Amniotic epithelial cell (primary cell): Measurements from ENCODE around the gene TMEM134.
"Not testable (repeated sequence)": the region's sequence is repeated elsewhere in the genome, so short reads cannot be mapped to it uniquely, and the experiment has no call there.

Experiments used
- DNase-seq: peaks from one replicate; pipeline ENCODE4 v3.0.0-alpha.2; 2010; ENCODE audit warnings: low read depth

TMEM134 gene, protein sequence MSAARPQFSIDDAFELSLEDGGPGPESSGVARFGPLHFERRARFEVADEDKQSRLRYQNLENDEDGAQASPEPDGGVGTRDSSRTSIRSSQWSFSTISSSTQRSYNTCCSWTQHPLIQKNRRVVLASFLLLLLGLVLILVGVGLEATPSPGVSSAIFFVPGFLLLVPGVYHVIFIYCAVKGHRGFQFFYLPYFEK

DNA sequence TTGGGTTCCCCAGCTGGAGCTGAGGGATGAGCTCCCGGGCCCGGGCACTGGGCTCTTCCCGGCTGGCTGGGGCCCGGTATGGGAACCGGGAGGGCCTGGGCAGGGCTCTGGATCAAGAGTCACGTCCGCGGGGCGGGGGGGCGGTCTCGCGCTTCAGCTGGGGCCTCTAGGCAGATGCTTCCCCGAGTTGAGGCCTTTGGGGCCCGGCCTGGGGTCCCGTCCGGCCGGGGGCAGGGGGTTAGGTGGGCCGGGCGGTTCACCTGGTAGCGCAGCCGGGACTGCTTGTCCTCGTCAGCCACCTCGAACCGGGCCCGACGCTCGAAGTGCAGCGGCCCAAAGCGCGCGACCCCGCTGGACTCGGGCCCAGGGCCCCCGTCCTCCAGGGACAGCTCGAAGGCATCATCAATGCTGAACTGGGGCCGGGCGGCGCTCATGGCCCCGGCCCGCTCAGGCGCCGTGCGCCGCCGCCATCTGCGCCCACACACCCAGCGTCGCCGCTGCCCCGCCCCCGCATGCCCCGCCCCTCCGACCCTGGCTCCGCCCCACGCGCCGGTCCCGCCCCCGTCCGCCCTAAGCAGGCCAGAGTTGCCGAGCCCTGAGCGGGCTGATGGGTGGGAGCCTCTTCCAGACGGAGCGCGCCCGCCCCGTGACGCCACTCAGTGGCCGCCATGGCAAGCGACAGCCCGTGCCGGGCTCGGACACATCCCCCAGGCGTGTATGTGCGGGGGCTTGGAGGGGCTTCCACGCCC, at the start of gene TMEM134:
TMEM134 (minus strand) TSS at position 493 of the 749 bp plus-strand sequence; CDS start at position 434, 59 bp downstream.
- peak; percentile 82 for DNase-seq

DNA sequence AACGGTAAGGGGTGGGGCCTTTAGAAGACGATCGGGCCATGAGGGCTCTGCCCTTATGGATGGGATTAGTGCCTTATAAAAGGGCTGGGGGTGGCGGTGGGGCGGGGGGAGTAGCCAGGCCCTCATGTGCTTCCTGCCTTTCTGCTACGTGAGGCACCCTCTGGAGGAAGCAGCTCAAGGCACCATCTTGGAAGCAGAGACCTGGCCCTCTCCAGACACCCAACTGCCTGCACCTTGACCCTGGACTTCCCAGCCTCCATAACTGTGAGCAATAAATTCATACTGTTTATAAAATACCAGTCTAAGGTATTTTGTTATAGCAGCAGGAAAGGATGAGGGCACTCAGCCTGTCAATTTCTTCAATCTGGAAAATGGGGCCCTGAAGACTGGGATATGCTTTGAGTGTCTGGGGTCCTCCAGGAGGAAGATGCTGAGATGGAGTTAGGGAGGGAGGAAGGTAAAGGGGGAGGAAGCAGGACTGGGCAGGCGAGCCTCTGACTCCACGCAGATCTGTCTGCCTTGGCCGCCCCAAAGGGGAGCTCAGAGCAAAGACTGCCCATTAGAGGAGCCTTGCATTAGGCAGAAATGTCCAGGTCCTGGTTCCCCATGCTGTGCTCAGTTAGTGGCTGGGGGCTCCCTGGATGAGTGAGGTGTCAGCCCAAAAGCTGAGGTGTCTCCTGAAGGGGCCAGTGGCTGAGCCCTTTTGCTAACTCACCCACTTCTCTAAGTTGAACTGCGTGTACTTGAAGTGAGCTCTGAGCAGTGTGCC, 48.9 kb upstream of the TMEM134 start:
- DNase-seq, result no peak

DNA sequence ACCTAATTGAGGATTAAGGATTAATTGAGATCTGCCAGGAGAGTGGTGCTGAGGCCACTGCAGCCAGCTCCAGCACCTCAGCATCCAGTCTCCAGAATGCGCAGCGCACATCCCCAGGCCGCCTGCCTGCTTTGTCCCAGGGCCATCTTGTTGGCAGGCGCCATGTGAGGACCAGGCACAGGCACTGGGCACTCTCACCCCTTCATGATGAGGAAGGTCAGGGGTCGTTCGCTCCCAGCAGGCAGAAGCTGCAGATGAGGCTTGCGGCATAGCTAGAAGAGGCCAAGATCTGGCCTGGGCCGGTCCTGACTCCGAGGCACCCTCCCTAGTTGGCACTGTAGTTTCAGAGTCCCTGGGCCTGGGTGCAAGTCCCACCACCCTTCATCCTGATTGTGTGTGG, 47.8 kb upstream of the TMEM134 start:
- DNase-seq, result no peak

DNA sequence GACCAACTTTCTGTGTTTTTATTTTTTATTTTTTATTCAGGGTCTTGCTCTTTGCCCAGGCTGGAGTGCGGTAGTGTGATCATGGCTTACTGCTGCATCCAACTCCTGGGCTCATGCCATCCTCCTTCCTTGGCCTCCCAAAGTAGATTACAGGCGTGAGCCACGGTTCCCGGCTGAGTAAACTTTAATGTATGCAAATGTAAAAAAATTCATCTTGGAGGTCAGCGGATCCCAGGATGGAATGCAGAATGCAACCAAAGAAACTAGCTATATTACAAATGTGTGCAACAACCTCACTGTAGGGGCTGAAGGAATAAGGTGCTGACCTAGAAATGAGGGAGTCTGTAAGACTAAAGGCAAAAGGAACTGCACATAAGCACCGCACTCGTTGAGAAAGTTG, 45.1 kb upstream of the TMEM134 start:
- DNase-seq, result peak; percentile 7

DNA sequence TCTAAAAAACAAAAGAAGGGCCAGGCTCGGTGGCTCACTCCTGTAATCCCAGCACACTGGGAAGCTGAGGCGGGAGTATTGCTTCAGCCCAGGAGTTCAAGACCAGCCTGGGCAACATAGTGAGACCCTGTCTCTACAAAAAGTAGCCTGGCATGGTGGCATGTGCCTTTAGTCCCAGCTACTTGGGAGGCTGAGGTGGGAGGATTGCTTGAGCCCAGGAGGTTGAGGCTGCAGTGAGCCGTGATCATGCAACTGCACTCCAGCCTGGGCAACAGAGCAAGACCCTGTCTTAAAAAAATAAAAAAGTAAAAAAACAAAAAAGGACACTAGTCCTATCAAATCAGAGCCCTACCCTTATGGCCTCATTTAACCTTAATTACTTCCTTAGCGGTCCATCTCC, 42.5 kb upstream of the TMEM134 start:
- not testable (repeated sequence) for DNase-seq

DNA sequence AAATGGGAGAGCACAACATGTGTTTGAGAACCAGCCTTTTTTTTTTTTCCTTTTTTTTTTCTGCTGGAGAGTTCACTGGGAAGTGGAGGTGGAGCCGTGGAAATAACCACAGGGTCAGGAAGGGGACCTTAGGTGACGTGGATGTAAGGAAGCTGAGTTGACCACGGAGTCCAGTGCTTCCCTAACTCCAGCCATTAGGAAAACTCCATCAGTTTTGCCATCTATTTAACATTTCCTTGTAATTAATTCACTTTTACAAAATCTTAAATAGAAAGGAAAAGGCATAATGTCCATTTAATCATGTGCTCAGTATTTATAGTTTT, 40.9 kb upstream of the TMEM134 start:
- DNase-seq, result no peak

DNA sequence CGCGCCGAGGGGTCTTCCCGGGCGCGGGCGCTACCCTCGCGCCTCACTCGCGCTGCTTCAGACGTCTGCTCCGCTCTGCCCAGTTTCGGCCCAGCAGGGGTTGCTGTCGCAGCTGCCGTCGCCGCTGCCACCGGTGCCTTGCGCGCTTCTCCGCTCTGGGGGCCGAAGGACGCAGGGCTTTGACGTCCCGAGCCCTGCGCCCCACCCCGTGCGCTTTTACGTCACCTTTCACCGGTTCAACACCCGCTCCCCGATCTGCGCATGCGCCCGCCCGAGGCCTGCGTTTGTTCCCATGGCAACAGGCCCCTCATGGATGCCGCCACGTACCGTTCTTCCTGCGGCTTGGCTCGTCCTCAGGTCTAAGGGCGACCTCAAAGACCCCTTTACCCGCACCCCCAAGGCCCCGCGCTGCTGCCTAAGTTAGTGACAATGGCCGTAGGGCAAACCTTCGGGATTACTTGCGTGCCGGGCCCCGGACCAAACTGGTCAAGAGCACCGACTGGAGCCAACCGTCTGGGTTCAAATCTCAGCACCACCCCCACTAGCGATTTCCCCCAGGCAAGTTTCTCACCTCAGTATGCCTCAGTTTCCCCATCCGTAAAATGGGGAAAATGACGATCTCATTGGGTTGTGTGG, 39.6 kb upstream of the TMEM134 start:
- DNase-seq, result peak; percentile 90

DNA sequence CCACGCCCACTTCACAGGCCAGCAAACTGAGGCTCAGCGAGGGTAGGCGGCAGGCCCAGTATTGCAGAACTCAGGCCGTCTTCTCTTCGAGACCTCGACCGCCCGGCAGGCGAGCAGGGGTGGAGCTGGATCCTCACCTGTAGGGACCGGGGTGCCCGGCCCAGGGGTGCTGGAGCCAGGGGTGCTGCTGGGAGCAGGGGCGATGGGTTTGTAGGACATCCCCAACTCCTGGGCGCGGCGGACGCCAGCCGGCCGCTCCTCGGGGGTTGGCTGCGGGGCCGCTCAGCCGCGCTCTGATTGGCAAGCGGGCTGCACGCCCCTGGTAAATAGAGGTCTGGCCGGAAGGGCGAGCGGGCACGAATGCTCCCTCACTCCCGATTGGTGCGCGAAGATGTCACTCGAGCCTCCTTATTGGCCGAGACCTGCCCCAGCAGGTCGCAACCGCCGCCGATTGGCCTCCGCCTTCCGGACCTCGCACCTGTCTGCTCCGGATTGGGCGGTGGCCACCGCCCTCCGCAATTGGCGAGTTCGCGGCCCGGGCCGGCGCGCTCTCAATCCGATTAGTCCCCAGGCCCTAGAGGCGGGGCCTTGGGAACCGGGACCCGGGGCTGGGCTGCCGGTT, 38.9 kb upstream of the TMEM134 start, which contains the start of gene CDK2AP2:
CDK2AP2 (minus strand) TSS at position 299 of the 622 bp plus-strand sequence; CDS start at position 219, 80 bp downstream.
- DNase-seq, result peak; percentile 100

DNA sequence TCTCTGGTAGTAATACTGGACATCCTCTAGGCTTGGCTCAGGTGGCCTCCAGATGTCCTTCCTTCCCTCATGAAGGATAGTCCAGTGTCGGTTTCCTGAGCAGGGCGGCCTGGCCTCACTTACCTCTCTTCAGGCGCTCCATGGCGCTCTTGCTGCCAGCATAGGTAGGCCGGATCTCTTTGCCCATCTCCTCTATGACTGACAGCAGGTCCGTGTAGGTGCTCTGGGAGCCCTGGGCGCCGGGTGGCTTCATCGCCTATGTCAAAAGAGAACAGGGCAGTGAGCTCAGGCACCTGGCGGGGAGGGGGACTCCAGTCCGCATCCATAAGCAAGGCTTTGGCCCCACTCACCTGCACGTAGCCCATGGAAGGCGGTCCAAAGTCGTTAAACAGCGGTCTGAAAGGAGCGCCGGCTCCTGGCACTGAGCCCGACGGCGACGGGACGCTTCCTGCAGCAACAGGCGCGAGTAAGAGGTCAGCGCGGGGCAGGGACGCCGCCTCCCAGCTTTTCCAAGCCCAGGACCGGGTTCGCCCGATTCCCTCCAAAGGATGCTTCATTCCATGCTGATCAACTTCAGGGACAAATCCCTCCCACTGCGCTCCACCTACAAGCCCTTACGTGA, 38.3 kb upstream of the TMEM134 start:
- no peak for DNase-seq

DNA sequence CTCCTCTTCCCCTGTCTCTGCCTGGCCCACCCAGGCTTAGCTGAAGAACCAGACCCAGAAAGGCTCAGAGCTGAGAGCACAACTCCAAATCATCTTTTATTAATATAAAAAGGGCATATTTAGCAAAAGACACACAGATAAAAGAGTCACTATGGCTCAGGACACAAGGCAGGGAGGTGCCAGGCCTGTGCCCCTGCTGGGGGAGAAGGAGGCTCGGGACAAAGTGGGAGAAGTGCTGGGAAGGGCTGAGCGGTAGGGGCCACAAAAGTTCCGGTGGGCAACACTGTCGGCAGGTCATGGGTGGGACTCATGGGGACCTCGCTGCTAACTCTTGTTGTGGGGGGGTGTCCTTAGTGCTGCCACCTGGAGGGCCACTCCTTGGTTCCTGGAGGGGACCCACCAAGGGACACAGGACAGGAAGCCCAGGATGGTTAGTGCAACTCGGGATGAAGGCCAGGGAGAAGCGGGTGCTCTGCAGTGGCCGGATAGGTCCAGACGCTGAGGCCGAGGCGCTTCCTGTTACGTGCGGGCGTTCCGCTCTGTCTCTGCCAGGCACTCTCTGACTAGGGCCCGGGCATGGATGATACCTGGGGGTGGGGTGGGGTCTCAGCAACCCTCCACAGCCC, 37.5 kb upstream of the TMEM134 start:
- no peak for DNase-seq

DNA sequence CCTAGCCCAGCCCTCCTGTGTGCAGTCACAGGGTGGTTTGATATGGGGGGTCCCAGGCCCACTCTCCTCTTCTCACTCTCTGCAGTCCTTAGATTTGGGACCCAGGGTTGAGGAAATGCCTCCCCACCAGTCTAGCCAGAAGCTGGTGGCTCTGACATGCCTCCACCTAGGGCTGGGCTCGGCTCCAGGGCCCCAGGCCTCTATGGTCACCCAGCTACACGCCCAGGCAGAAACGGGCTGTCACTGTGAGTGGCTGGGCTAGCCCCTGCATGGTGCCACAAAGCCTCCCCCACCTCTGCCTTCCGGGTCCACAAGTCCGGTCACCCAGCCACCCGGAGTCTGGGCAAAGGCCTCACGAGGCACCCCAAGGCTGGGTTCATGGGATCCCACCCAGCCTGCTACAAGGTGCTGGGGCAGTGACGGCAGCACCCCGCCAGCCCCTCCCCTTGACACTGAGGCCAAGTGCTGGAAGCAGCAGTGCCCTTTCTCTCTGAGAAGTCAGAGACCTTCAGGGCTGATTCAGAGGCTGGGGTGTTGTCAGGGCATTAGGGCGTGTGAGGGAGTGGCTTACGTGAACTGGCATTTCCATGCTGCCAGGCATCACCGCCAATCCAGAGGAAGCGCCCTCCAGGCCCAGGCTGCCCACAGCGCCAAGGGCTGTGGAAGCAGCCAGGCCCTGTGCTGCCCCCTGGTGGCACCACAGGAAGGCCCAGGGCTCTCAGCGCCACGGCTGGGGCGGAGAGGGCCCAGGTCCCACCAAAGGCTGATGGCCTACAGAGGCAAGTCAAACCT, 36.8 kb upstream of the TMEM134 start:
- DNase-seq, result peak; percentile 95

DNA sequence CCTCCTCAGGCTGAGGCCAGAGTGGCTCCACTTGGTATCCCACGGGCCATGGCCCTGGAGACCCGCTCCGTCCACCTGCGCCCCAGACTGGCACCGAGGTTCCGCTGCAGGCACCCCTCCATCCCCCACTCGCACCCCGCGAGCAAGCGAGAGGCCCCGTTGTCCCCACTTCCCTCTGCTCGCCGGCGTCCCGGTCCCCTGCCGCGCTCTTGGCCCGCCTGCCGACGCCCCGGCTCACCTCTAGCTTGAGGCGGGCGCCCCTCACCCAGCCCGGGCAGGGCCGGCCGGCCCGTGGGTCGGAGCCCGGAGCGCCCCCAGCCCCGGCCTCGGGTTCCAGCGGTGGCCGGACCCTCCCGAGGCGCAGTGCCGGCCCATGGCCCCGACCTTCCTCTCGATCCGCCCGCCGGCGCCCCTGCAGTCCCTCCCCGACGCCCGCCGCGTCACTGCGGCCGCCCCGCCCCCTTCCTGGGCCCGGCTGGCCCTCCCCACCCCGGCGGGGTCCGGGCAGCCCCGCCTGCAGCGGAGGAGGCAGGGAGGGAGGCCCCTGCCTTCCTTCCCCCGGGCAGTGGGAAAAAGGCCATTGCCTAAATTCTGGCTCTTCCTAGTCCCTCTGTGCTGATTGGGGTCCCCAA, 36.0 kb upstream of the TMEM134 start, which contains the start of gene PITPNM1:
PITPNM1 (minus strand) TSS at position 414 of the 632 bp plus-strand sequence. CDS start 1,183 bp downstream, outside the sequence.
- DNase-seq, result peak; percentile 27

DNA sequence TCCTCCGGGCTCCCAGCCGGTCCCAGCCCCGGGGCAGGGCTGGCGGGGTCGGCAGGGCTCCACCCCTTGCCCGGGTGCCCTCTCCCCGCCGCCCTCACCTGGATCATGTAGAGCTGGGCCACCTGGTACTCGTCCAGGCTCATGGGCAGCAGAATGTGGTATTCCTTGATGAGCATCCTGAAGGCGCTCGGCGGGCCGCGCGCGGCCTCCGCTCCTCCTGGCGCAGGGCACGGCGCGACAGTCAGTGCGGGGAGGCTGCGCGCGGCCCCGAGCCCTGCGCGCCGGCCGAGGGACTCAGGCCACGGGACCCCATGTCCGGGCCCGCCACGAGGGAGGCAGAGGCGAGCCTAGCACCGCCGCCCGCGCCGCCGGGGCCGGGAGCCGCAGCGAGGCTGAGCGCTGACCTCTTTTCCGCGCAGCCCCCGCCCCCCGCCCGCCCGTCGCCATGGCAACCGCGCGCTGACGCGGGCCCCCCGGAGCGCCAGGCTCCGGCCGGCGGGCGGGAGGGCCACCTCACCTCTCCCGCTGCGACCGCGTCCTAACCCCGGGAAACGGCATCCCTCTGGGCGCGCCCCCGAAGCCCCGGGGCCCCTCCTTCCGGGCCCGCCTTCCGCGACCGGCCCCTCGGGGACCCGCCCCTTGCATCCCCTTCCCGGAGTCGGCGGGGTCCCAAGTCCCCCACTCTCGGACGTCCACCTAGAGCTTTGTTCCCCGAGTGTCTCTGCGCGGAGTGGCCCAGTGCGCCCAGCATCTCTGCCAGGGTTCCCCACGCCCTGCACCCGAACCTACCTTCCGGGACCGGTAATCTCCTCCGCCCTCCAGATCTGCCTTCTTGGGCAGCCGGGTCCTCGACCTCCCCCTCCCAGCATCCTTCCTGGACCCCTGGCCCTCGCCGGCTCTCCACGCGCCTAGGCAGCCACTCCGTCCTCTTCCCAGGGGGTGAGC, 35.2 kb upstream of the TMEM134 start:
- no peak for DNase-seq

DNA sequence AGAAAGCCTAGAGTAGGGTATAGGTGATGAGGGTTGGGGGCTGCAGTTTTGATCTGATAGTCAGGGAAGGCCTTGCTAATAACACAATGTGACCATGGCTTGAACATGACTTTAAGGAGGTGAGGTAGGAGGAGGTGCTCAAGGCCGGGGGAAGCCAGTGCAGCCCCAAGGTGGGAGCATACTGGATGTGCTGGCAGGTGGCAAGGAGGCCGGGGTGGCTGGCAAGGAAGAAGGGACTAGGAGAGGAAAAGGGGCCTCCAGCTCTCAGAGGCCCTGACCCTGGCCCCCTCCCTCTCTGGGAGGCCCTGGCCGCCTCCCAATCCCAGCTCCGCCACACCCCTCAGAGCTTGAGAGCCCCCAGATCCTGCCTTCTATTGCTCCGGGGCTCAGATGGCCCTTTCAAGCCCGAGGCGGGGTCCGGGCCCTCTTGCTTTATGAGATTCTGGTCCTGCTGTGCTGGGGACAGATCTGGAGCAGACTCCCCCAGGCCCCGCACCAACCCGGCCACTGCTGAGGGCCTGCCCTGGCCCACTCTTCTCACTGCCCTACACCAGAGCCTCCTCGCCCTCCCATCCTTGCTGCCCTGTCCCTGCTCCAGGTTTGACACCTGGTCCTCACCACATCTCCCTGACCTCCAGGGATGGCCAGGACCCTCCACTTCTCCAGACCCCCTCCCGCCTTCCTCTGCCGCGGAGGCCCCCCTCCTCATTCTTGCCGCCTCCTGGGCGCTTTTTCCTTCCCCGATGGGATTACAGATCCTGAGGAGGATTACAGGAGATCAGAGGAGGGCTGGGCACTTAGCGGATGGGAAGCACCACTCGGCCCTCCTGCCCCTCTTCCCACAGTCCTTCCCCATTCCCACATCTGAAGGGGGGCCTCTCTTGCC, 34.3 kb upstream of the TMEM134 start:
- no peak for DNase-seq

DNA sequence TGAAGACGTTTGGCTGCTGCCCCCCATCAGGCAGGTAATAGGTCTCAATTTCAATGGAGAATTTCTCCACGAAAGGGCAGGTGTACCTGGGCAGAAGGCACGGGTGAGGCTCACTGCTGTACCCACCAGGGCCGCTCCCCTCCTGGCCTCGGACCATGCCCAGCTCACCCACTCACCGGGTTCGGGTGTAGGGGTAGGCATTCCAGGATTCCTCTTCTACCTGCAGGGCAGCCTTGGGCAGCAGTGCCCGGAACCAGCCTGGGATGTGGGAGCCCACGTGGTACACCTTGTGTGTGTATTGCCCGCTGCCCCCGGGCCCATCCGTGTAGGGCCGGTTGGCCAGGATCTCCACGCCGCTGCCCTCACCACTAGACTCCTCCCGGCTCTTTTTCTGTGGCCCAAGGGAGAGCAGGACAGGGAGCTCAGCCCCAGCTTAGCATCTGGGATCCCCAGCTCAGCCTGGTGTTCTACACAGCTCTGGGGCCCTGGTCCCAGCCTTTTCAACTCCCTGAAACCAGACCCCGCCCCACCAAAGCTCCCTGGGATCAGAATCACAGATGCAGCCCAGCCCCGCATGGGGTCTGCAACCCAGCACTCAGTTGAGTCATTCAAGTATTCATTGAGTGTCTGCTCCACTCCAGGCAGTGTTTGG, 33.4 kb upstream of the TMEM134 start:
- no peak for DNase-seq

DNA sequence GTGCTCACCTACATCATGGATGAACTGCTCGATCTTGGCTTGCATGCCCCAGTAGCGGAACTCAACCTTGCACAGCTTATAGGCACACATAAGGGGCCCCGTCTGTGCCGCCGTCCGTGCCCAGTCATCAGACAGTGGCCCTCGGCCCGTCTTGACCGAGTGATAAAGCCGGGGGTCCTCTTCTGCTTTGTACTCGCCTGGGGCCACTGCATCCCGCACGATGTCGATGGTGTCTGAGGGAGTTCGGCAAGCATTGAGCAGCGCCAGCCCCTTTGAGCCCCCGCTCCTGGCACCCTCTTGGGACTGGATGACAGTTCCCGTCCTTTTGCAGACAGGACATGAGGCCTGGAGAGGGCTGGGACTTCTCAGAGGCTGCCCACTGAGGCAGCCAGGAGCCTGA, 32.8 kb upstream of the TMEM134 start:
- DNase-seq, result no peak
